Occipital lobe (tissue), 2 donors: ENCODE results near the gene STRADB. TPM values are rescaled to one million over a fixed set of nuclear protein-coding genes. Genes with fewer than 3 reads are reported as not detected.
"Not testable (repeated sequence)": the region's sequence is repeated elsewhere in the genome, so short reads cannot be mapped to it uniquely, and the experiment has no call there.

Experiments used
- DNase-seq: peaks from one replicate; lab custom pipeline; 2025; lab: John Stamatoyannopoulos, UW
- total RNA-seq: library from RNA; depleted of rRNA; stranded (reverse); fragments of >200 nt; gene quantifications from one replicate; pipeline ENCODE4 v1.2.3, GENCODE V29; 2014

Gene STRADB
- total RNA-seq: 106 TPM

DNA sequence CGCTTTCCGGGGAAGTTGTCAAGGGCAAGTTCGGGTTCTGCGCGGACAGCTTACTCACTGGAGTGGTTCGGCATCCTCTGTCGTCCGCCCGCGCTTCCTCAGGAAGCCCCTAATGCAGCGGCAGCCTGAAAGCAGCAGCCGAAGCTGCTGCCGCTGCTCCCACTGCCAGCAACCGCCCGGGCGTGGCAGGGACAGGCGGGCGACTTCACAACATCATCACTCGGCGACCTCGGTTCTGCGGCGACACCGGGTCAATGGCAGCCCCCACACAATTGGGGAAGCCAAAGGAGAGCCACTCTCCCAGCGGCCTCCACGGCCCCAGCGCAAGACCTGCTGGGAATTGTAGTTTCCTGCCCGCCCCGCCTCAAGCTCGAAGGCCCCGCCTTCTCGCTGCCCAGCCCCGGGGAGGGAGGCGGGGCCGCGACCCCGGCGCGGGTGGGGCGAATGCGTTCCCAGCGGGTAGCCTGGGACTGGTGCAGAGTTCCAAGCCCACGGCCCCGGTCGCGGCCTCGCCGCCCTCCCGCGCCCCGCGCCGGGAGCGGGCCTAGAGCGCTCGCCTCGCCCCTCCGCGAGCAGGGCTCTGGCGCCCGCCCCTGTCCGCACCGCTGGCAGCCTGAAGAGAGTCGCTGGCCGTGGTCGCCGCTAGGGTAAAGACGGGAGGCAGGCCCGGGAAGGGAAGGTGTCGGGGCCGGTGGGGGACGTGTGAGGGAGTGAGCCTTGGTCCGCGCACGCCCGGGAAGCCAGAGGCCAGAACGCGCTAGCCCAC is at the start of gene STRADB, which contains the start of gene TRAK2:
Gene STRADB, plus strand, starts transcription at position 449 of the 766 bp plus-strand sequence. CDS start 3,101 bp downstream, outside the sequence.
Gene TRAK2, minus strand, starts transcription at position 167 of the 766 bp plus-strand sequence. CDS start 30,951 bp downstream, outside the sequence.
- DNase-seq: peak; percentile 95

DNA sequence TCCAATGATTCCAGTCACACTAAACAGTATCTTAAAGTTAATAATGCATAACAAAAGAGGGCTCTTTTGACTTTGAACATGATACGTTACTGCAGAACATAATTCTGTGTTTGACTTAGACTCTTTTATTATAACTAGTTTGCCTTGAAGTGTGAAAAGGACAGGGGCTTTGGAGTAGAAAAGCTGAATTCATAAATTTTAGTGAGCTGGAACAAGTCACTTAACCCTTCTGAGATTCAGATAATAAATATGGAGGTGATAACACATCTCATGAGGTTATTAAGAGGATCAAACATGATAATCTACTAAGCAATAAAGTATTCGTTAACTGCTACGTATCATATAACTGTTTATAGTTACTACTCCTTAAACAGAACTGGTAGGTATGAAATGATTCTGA is 49.7 kb upstream of the STRADB start:
- DNase-seq: no peak

- DNase-seq: no peak
Observed at GRCh38 chr2:201402651-201403562, 48.6 kb upstream of the STRADB start.

- DNase-seq: no peak
Observed at GRCh38 chr2:201403880-201404279, 47.7 kb upstream of the STRADB start.

DNA sequence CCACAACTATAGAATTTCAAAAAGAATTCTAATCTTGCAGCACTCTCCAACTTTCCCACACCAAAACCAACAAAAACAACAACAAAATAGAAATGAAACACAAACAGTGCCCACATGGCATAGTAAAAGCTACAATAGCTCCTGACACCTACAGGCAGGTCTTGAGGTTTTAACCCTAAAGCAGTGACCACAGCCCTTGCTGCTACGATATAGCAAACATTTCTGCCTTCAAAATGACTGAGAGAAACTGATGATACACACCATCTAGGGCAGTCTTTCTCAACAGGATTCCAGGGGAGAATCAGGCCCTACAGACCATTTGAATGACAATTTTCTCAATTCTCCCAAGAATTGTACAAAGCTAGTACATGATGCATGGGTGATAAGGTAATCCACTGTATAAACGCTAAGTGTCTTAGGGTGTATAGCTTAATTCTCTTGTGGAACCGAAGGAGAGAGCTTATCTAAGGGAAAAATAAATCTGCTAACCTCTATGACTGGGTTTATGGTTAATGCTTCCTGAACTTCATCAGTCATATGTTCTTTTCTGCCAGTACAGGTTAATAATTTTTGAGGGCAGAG is 46.8 kb upstream of the STRADB start:
- no peak for DNase-seq

- no peak for DNase-seq
Observed at GRCh38 chr2:201406077-201406662, 45.4 kb upstream of the STRADB start.

DNA sequence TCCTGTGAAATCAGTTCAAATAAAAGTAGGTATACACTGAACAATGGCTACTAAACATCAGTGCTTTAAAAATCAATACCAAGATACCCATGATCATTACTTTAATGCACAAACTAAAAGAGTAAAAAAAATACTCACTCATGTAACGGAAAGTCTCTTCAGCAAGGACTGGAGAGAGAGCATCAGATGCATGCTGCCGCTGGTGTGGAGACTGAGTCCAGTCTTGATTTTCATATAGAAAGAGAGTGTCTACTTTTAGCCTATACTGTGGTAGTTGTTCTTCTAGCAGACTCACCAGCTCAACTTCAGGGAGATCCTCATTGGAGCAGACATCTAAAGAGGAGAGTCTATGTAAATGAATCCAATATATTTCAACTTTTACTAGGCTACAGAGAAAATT is 44.3 kb upstream of the STRADB start:
- DNase-seq: no peak

GRCh38 chr2:201408931-201409330 is 42.6 kb upstream of the STRADB start:
- no peak for DNase-seq

DNA sequence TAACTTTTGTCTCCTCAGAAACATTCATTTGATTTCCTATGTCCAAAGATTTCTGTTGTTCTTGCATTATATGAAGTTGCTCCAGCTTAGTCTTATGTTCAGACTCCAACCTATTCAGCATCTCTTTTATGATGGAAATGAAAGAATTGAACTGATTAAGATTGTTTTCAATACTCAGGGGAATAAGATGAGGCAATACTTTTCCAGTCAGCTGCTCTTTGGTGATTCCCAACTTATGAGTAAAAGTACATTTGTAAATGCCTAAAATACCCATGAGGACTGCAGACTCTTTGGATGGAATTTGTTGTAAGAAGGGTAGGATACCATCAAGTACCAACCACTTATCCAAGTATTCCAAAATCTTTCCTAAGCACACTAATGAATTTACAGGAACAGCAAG is 40.1 kb upstream of the STRADB start:
- no peak for DNase-seq

DNA sequence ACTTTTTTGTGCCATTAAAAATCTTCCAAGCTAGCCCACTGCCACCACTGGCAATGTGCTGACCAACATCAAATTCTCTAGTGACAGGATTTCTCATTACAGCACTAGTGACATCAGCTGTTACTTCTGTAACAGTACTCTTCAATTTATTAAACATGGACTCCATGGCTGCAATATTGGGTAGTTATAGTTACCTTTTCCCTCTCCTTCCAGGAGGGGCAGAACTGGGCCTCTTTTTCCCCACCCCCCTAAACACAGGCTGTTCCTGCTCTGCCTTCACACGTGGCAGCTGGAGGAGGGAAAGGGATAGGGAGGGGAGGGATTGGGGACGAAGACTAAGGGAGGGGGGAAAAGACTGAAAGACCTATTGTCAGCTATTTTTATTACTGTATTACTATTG is 38.4 kb upstream of the STRADB start:
- DNase-seq: no peak

GRCh38 chr2:201413552-201413951 is 38.0 kb upstream of the STRADB start:
- DNase-seq: no peak

DNA sequence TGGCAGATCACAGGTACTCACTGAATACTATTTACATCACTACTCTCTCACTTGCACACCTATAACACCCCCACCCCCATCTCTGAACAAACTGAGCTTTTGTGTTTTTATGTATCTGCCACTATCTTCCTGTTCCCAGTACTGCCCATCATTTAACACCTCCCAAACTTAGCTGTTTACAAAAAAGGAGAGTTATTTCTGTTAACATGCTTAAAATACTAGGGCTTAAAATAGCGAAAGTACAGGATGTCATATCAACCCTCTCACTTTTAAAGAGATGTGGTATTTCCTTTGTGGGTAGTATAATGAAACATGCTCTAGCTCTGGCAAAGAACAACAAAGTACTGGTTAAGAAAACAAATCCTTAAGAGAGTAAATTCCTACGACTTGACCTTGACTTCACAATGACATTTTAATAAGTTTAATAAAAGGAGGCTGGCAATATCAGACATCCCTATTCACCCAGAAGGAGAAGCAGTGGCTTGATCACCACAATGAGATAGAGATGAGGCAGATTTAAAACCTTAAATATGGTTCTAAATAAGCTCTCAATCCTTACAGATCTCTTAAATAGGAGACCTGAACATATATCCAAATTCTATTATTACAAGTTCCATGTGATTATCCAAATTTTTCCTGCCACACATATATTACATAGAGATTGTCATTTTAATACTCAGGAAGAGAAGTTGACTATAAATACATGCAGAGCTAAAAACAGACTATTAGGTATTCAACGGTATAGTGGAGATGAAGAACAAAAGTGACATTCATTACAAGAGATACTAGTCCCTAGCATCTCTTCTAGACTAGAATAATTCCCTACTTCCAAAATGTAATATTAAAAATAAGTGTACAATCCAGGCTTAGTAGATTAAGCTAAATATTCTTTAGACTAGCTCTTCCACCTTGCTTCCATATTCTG is 37.2 kb upstream of the STRADB start:
- DNase-seq: no peak

GRCh38 chr2:201415149-201415548 is 36.4 kb upstream of the STRADB start:
- no peak for DNase-seq

- DNase-seq: no peak
Observed at GRCh38 chr2:201419057-201419635, 32.4 kb upstream of the STRADB start.

- no peak for DNase-seq
Observed at GRCh38 chr2:201419986-201420385, 31.6 kb upstream of the STRADB start.

- DNase-seq: no peak
Observed at GRCh38 chr2:201420442-201421113, 31.0 kb upstream of the STRADB start.

DNA sequence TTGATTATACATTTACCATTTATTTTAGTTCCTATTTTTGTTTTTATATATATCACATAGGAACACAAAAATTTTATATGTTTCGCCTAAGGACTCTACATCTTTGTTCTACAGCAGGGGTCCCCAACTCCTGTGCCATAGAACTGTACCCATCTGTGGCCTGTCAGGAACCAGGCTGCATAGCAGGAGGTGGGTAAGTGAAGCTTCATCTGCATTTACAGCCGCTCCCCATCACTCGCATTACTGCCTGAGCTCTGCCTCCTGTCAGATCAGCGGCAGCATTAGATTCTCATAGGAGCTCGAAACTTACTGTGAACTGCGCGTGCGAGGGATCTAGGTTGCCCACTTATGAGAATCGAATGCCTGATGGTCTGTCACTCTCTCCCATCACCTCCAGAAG is 25.6 kb upstream of the STRADB start:
- DNase-seq: no peak

DNA sequence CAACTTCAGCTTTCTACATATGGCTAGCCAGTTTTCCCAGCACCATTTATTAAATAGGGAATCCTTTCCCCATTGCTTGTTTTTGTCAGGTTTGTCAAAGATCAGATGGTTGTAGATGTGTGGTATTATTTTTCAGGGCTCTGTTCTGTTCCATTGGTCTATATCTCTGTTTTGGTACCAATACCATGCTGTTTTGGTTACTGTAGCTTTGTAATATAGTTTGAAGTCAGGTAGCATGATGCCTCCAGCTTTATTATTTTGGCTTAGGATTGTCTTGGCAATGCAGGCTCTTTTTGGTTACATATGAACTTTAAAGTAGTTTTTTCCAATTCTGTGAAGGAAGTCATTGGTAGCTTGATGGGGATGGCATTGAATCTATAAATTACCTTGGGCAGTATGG is 23.2 kb upstream of the STRADB start:
- not testable (repeated sequence) for DNase-seq

DNA sequence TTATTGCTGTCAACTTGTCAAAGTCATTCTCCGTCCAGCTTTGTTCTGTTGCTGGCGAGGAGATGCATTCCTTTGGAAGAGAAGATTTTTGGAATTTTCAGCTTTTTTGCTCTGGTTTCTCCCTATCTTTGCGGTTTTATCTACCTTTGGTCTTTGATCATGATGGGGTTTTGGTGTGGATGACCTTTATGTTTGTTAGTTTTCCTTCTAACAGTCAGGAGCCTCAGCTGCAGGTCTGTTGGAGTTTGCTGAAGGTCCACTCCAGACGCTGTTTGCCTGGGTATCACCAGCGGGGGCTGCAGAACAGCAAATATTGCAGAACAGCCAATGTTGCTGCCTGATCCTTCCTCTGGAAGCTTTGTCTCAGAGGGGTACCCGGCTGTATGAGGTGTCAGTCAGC is 21.7 kb upstream of the STRADB start:
- not testable (repeated sequence) for DNase-seq

DNA sequence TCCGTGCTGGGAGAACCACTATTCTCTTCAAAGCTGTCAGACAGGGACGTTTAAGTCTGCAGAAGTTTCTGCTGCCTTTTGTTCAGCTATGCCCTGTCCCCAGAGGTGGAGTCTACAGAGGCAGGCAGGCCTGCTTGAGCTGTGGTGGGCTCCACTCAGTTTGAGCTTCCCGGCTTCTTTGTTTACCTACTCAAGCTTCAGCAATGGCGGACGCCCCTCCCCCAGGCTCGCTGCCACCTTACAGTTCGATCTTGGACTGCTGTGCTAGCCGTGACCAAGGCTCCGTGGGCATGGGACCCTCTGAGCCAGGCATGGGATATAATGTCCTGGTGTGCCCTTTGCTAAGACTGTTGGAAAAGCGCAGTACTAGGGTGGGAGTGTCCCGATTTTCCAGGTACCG is 21.2 kb upstream of the STRADB start:
- DNase-seq: not testable (repeated sequence)
